COR-L47 (cell line): Measurements from ENCODE around the gene PIGH.
"Not testable (repeated sequence)": the region's sequence is repeated elsewhere in the genome, so short reads cannot be mapped to it uniquely, and the experiment has no call there.

Experiments
- DNase-seq: peaks from one replicate; lab custom pipeline; 2025; lab: John Stamatoyannopoulos, UW

Gene PIGH, protein sequence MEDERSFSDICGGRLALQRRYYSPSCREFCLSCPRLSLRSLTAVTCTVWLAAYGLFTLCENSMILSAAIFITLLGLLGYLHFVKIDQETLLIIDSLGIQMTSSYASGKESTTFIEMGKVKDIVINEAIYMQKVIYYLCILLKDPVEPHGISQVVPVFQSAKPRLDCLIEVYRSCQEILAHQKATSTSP

DNA sequence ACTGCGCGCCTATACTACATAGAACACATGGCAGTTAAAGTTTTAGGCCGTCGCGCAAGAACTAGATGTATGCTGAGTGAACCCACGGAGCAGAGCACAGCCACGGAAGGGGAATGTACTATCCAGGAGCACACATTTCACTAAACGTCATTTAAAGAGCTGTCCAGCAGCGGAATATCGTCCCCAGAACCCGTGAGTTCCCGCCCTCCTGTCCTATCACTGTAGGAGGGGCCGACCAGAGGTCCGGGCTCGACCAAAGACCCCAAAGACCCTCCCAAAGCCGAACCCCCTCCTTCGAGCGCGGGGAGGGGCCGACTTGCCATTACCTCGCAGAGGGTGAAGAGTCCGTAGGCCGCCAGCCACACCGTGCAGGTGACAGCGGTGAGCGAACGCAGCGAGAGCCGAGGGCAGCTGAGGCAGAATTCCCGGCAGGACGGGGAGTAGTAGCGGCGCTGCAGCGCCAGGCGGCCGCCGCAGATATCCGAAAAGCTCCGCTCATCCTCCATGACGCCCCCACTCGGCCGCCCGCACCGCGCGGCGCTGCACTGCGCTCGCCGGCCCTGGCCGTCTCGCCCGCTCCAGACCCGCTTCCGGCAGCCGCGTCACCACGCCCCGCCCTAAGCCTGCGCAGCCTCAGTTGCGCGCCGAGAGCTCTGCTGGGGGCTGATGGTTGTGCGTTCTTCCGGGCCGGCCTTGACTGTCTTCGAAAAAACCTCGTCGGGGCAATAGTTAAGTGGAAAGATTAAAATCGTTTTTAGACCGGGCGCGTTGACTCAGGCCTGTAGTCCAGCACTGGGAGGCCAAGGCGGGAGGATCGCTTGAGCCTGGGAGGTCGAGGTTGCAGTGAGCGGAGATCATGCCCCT is at the start of gene PIGH:
Gene PIGH (minus strand): TSS at position 571 of the 864 bp plus-strand sequence. CDS start 65 bp downstream, at position 506.
- peak; percentile 82 for DNase-seq

DNA sequence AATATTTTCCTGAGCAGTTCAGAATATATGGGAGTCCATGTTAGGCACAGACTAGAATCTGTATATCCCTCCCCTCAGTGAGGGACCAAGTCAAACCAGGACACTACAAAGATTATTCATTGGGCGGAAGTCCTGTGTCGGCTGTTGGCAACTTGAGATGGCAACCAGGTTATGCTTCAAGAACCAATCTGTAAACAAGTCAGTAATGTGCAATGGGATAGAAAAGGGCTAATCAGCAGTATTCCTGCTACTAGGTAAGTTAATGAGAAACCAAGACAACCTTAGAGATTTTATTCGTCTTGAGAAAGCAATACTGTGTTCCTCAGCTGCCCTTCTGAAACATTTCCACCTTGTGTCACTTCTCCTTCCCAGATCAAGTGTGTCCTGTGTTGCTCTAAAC is 46.1 kb upstream of the PIGH start:
- DNase-seq: no peak

GRCh38 chr14:67645414-67645813 is 45.3 kb upstream of the PIGH start:
- no peak for DNase-seq

DNA sequence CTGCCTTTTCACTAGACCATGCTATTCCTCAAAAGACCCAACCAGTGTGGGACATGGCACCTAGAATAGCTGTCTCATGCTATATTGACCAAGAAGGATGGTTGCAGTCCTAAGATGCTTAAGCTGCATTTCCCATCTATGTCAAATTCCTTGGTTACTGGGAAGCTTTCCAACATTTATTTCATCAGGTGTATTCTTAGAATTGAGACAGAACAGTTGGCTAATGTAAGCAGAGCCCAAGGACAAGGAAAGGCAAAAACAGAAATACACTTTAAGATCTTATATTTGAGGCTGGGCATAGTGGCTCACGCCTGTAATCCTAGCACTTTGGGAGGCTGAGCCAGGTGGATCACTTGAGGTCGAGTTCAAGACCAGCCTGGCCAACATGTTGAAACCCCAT is 44.4 kb upstream of the PIGH start:
- DNase-seq: no peak

GRCh38 chr14:67643713-67644112 is 43.6 kb upstream of the PIGH start:
- no peak for DNase-seq

DNA sequence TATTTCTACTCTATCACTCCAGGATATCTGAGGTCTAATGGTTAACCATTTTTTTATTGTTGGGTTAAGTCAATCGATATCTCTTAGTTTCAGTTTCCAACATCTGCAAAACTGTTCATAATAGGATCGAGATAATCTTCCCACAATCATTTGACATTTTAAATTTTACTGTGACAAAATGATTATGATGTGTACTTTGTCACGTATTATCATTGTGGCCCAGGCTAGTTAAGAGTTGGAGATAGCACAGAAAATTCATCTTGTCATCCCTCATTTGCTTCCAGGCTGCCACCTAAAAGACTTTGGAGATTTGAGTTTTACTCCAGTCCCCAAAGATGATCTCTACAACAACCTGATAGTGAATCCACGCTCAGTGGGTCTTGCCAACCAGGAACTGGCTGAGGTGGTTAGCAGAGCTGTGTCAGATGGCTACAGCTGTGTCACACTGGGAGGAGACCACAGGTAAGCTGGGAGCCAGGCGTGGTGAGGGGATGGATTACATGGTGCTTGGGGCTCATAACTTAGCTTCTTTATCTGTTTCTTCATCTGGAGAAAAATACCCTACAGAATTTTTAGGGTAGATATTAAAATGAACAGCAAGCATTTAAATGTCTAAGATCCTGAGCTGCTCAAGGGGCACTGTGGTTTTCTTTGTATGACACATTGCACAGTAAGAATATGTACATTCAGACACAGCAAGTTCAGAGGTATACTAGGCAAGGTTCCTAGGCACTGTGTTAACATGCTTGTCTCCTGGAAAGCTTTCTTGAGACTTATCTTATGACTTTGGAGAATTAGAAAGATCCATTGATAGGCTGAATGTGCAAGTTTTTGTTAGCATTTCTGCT is 42.1 kb upstream of the PIGH start:
- DNase-seq: no peak

DNA sequence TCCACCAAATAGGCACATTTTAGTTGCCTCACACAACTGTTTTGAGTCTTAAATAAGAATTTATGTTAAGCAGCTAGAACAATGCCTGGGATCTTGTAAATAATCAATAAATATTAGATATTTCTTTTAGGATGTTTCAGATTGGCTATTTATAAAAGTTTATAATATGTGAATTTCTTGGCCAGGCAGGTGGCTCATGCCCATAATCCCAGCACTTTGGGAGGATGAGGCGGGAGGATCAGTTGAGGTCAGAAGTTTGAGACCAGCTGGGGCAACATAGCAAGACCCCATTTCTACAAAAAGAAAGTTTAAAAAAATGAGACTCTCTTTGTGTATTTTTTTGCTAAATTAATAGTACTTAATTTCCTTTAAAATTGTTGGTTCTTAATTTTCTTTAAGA is 41.4 kb upstream of the PIGH start:
- no peak for DNase-seq

DNA sequence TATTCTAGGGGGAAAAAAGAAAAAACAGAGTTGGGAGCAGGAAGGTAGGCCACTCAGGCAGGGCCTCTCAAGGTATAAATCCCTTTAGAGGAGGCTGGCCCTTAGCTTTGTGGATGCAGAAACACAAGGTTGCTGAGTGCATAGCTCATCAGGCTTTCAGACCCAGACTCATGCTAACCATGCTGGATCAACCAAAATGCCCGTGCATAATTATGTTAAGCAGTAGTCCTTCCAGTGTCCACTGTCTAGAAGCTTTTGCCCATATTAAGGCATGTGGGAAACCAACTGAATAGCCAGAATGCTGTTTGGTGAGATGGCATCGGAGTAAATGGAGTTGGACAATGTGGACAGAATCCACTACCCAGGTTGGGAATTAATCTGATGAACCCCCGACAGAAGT is 38.6 kb upstream of the PIGH start:
- DNase-seq: no peak

GRCh38 chr14:67636361-67636919 is 36.4 kb upstream of the PIGH start:
- no peak for DNase-seq

GRCh38 chr14:67633451-67634147 is 33.5 kb upstream of the PIGH start:
- no peak for DNase-seq

GRCh38 chr14:67630938-67631337 is 30.9 kb upstream of the PIGH start:
- no peak for DNase-seq

- DNase-seq: no peak
These were observed 30.1 kb upstream of the PIGH start for GRCh38 chr14:67630186-67630585.

- DNase-seq: no peak
These were observed 27.5 kb upstream of the PIGH start for GRCh38 chr14:67627519-67627918.

- DNase-seq: not testable (repeated sequence)
These were observed 26.1 kb upstream of the PIGH start for GRCh38 chr14:67626131-67626530.

DNA sequence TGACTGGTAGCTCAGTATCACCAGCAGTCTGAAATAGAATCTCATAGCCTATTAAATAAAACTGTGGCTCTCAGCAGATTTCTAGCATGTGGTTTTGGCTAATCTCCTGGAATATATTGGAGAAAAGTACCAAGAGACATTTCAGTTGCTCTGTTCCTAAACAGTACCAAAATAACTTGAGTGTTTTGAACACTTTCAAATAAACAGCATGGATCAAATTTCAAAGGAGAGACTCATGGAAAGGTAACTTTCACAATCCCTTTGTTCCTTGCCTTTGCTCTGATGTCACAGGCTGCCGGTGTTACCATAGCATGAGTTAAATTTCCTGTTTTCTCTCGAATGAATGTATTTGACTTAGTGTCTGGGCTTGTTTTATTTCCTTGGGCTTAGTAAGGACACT is 23.0 kb upstream of the PIGH start:
- no peak for DNase-seq

DNA sequence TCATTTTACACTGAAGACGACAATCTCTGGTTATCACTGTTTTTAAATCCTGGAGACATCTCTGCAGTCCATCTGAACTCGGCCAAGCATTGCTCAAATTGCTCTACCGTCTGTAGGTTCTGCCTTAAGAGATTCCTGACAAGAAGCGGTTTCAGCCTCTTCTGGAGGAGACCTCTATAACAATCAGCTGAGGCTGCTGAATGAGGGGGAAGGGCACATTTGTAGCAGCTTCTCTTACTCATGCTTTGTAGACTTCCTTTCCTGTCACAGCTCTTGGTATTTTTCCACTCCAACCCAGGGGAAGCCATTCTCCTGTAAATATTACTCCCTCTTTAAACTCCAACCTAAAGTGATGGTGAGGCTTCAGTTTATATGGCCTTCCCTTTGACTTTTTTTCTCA is 22.6 kb upstream of the PIGH start:
- DNase-seq: no peak

DNA sequence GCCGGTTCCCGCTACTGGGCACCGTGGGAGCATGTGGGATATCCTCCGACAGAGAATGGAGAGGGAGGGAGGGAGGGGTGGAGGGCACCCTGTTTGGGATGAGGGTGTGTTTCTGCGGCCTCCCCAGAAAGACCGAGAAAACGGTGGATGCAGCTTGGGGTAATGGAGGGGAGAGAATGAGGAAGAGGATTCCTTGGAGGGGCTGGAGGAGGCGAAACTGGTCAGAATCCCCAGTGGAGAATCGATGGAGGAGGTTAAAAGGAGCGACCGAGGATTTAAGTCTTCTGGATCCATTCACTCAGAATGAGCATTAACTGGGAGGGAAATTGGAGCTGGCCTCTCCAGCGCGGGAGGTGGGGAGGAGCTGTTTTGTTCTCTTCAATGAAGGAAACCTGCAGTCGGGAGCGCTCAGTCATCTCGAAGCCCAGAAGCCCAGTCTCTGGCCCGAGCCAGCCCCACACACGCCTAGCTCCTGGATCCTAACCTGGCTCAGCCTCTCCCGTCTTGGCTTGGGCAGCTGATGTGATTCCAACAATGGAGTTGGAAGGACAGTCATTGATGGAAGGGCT is 20.2 kb upstream of the PIGH start:
- peak; percentile 24 for DNase-seq

DNA sequence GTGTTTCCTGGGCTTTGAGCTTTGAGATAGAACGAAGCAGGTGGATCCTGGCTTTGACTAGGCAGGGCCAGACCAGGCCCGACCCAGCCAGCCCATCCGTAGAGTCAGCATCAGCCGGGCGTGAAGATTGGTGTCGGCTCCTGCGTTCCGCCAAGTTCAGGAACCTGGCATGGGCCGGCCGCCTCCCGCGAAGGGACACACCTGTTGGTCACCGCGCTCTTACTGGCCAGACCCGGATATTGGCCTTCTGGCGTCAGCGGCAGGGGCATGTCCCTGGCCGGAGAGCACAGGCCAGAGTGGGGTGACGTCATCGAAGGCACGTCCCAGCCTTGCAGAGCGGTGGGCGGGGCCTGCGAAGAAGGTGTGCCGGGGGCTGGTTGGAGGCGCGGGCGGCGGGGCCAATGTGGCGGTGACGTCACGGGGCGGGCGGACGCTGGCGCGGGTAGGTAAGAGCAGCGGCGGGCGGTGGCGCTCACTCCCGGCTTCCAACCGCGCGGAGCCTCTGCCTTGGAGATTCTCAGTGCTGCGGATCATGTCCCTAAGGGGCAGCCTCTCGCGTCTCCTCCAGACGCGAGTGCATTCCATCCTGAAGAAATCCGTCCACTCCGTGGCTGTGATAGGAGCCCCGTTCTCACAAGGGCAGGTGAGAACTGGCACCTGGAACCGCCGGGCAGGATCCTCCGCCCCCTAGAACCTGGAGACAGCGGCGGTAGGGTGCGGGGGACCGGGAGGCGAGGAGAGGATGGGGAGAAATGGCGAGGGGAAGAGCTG is 19.6 kb upstream of the PIGH start, which contains the start of gene ARG2:
Gene ARG2 (plus strand): TSS at position 475 of the 771 bp plus-strand sequence. CDS start 58 bp downstream, at position 533.
- peak; percentile 97 for DNase-seq

DNA sequence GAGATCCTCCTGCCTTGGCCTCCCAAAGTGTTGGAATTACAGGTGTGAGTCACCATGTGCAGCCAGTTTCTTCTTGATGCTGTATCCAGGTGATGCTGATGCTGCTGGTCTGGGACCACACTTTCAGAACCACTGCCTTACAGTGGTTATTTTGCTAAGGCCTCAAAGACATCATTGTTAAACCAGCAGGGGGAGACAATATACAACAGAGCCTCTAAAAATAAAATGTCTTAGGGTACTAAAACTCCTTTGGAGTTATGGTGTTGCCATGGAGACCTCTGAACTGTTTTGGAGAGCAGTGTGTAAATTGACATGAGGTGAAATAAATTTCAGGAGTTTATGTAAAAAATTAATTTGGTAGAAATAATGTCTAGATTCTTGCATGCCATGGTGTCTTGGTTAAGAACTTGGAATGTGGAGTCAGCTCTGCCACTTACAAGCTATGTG is 18.6 kb upstream of the PIGH start:
- DNase-seq: peak; percentile 34

- DNase-seq: no peak
These were observed 10.4 kb upstream of the PIGH start for GRCh38 chr14:67610491-67610890.
